NCI-H1048 (cell line): ENCODE measurements around the gene PNN.
"Not testable (repeated sequence)": the region's sequence is repeated elsewhere in the genome, so short reads cannot be mapped to it uniquely, and the experiment has no call there.

Experiments used
- DNase-seq: peaks from one replicate; lab custom pipeline; 2025; lab: John Stamatoyannopoulos, UW

Gene PNN

GRCh38 chr14:39229601-39230110, 54.6 kb downstream of the PNN start:
- no peak for DNase-seq

DNA sequence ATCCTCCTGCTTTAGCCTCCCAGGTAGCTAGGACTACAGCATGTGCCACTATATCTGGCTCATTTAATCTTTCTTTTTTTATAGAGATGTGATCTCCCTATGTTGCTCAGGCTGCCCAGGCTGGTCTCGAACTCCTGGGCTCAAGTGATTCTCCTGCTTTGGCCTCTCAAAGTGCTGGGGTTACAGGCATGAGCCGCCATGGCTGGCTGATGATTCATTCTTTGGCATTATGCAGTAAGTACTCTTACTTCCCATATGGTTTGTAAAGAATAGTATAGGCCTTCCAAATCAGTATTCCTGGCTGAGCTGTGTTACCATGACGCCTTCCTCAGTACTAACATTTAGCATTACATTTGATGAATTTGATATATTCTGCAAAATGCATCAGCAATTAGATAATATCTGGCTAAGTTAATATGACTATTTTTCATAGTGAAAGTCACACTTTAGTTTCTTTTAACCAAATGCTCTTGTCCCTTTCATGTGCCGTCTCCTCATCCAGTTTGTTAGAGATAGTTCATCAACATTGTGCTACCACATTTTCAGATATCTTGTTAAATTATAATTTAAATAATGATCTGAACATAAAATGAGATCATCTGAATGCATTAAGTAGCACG, 55.5 kb downstream of the PNN start:
- no peak for DNase-seq

DNA sequence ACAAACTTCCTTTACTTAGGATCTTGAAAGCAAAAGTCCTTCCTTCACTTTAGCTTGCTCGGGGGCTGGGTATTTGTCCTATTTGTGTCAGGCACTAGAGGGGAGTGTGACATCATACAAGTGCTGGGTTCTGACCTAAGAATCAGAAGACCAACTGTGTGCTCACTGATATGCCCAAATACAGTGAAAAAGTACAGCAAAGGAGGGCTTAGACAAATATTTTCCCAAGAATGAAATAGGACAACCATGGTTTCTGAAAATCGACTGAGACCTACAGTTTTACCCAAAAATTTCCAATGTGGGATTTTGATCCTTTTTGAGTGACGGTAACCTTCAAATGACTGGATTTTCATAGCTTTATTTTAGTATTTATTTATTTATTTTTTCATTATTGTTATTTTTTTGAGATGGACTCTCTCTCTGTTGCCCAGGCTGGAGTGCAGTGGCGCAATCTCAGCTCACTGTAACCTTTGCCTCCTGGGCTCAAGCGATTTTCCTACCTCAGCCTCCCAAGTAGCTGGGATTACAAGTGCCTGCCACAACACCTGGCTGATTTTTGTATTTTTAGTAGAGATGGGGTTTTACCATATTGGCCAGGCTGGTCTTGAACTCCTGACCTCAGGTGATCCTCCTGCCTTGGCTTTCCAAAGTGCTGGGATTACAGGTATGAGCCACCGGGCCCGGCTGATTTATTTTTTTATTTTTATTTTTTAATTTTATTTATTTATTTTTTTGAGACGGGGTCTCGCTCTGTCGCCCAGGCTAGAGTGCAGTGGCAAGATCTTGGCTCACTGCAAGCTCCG, 56.9 kb downstream of the PNN start:
- not testable (repeated sequence) for DNase-seq
